ENCODE results near the gene DLG2.

The DLG2 gene

DNA sequence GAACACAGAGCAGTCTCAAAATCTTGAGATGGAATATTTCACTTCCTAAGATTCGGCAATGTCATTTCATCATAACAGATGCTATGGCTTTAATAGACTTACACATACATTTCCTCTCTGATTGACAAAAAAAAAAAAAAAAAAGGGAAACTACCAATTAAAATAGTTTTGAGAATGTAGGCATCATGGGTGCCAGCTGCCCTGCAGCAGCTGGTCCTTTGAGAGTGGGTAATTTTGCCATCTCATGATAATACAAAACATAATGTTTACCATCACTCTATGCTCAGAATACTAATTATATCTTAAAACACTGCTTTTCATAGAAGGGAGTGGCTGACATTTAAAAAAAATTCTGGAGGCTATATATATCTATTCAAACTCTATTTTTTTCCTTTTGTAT, 1565.4 kb downstream of the DLG2 start:
- no peak for TF ChIP-seq POLR2AphosphoS5 (IDR thresholded peaks at IDR 0.05; ENCODE audit: low read depth, low read length)
- no peak for TF ChIP-seq REST (IDR thresholded peaks at IDR 0.05; ENCODE audit: insufficient read depth in 1 of 2, low read depth in 2 of 2, low read length in 2 of 2)
- TF ChIP-seq FOXP2 (optimal IDR thresholded peaks at IDR 0.05; ENCODE audit: borderline replicate concordance, extremely low read depth, extremely low read length, insufficient read depth): no peak

- TF ChIP-seq SIN3A (IDR thresholded peaks at IDR 0.05; ENCODE audit: borderline replicate concordance, insufficient read depth, low read length): no peak
- TF ChIP-seq TAF1 (IDR thresholded peaks at IDR 0.05; ENCODE audit: borderline replicate concordance, insufficient read depth, low read length): no peak
- TF ChIP-seq FOXP2 (optimal IDR thresholded peaks at IDR 0.05; ENCODE audit: borderline replicate concordance, extremely low read depth, extremely low read length, insufficient read depth): no peak
- no peak for TF ChIP-seq POLR2AphosphoS5 (IDR thresholded peaks at IDR 0.05; ENCODE audit: low read depth, low read length)
- TF ChIP-seq REST (IDR thresholded peaks at IDR 0.05; ENCODE audit: insufficient read depth in 1 of 2, low read depth in 2 of 2, low read length in 2 of 2): no peak
Measured at GRCh38 chr11:84056653-84057376, 1570.3 kb downstream of the DLG2 start.

DNA sequence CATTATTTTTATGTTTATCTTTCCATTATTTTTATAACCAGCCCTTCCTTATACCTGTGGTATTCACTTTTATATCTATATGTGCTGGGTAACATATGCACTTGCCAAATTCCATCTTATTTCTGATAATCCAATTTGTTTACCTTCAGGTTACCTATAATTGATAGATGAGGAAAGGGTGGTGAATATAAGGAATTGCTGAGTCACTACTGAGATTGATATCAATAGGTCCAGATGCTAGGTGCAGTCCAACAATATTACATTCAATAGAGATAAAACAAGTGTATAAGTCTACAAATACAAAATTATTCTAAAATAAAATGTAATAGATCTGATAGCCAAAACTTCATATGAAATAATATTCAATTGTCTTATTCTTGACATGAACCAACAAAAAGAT, 1582.0 kb downstream of the DLG2 start:
- TF ChIP-seq REST (IDR thresholded peaks at IDR 0.05; ENCODE audit: insufficient read depth in 1 of 2, low read depth in 2 of 2, low read length in 2 of 2) (no peak), TAF1 (IDR thresholded peaks at IDR 0.05; ENCODE audit: borderline replicate concordance, insufficient read depth, low read length) (no peak), FOXP2 (optimal IDR thresholded peaks at IDR 0.05; ENCODE audit: borderline replicate concordance, extremely low read depth, extremely low read length, insufficient read depth) (no peak), SIN3A (IDR thresholded peaks at IDR 0.05; ENCODE audit: borderline replicate concordance, insufficient read depth, low read length) (no peak), POLR2AphosphoS5 (IDR thresholded peaks at IDR 0.05; ENCODE audit: low read depth, low read length) (no peak)

DNA sequence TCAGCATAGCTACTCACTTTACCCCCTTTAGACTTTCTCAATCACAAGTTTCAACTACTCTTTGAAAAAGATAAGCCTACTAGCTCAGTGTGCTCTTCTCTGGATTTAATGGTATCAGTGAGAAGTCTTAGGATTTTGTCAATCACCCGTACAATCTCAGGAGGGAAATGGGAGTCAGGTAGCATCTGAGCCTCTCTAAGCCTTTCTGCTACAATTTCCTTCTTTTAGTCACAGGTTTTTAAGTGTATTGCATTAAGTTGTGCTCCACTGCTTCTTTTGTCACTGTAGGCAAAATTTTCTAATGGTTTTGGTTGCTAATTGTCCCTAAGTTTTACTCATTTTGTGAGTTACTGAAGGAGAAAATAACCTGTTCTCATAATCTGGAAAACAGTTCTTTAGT, 1582.4 kb downstream of the DLG2 start:
- TF ChIP-seq TAF1 (IDR thresholded peaks at IDR 0.05; ENCODE audit: borderline replicate concordance, insufficient read depth, low read length): no peak
- no peak for TF ChIP-seq FOXP2 (optimal IDR thresholded peaks at IDR 0.05; ENCODE audit: borderline replicate concordance, extremely low read depth, extremely low read length, insufficient read depth)
- TF ChIP-seq SIN3A (IDR thresholded peaks at IDR 0.05; ENCODE audit: borderline replicate concordance, insufficient read depth, low read length): no peak
- TF ChIP-seq REST (IDR thresholded peaks at IDR 0.05; ENCODE audit: insufficient read depth in 1 of 2, low read depth in 2 of 2, low read length in 2 of 2): no peak
- no peak for TF ChIP-seq POLR2AphosphoS5 (IDR thresholded peaks at IDR 0.05; ENCODE audit: low read depth, low read length)
